ENCODE data around the gene KHK. TPM values are rescaled to one million over a fixed set of nuclear protein-coding genes. Genes with fewer than 3 reads are reported as not detected.
"Not testable (repeated sequence)": the region's sequence is repeated elsewhere in the genome, so short reads cannot be mapped to it uniquely, and the experiment has no call there.

KHK gene
- total RNA-seq, 1 experiment from 2014 or later: 5.7 TPM

DNA sequence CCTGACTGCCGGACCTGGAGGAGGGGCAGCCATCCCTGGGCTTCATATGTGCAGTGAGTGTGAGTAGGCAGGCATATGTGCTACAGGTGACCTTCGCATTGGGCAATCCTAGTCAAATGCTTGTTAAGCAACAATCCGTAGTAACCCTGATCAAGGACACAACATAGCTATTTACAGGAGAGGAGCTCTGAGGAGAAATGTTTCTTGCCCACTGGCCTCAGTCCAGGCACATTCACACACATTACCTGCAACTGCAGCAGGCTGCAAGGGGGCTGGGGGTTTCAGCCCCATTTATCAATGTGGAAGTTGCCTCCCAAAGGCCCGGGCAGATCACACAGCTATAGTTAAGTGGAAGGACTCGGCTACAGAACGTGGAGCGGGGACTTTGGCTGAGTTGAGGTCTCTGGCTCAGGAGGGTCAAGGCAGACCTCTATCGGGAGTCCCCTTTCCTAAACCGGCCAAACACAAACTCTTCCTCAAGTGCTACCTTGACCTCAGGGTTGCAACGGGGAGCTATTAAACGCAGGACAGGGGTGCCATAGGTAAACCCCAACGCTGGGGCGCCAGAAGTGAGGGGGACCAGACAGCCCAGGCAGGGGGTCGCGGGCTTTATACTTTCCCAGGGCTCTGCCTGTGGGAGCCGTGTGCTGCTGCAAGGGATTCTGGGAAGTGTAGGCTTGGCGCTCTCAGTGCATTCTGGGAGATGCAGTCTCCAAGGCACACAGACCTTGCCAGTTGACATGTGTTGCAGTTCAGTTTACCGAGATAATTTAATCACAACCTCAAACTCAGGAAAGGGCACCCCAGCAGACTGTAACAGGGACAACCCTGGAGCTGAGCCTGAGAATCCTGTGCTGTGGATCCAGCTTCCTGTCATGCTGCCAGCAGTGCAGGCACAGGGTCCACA, 9.4 kb downstream of the KHK start:
- DNase-seq (ENCODE audit: low read depth): peak; percentile 52

DNA sequence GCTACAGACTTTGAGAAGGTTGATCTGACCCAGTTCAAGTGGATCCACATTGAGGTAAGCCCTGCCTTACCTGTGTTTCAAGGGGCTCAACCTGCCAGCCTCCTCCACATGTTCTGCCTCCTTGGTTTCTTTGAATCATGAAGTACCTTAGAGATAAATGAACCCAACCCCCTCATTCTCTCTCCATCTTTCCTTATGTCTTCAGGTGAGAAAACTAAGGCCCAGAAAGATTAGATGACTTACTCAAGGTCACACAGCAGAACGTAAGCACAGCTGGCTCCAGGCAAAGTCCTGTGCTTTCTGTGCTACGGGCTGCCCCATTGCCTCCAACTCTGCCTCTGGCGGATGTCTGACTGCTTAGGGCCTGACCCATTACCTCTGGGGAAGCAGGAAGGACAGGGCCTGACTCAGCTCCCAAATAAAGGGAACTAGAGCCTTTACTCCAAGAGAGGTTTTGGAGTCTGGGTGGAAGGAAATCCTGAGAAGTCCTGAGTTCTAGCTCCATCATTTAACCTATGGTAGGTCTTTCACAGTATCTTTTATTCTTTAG, 10.3 kb downstream of the KHK start:
- DNase-seq (ENCODE audit: low read depth): no peak

DNA sequence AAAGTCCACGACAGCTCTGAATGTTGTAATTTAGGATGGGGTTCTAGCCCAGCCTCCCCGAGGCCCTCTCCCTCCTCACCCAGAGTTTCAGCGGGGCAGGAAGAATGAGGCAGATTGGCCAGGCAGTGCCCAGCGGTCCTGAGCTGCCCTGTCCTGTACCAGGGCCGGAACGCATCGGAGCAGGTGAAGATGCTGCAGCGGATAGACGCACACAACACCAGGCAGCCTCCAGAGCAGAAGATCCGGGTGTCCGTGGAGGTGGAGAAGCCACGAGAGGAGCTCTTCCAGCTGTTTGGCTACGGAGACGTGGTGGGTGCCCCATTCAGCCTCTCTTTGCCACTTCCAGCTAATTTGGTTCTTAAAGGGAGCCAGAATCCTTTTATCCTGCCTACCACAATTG, 10.8 kb downstream of the KHK start:
- no peak for DNase-seq (ENCODE audit: low read depth)

DNA sequence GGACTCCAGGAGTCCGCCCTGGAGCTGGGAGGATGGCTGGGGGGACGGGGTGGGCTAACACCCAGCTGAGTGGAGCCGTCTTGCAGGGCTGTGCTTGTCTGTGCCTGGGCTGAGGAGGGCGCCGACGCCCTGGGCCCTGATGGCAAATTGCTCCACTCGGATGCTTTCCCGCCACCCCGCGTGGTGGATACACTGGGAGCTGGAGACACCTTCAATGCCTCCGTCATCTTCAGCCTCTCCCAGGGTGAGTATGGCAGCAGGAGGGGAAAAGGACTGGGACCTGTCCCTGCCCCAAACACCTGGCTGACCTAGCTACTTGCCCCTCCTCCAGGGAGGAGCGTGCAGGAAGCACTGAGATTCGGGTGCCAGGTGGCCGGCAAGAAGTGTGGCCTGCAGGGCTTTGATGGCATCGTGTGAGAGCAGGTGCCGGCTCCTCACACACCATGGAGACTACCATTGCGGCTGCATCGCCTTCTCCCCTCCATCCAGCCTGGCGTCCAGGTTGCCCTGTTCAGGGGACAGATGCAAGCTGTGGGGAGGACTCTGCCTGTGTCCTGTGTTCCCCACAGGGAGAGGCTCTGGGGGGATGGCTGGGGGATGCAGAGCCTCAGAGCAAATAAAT, 12.9 kb downstream of the KHK start:
- no peak for DNase-seq (ENCODE audit: low read depth)

DNA sequence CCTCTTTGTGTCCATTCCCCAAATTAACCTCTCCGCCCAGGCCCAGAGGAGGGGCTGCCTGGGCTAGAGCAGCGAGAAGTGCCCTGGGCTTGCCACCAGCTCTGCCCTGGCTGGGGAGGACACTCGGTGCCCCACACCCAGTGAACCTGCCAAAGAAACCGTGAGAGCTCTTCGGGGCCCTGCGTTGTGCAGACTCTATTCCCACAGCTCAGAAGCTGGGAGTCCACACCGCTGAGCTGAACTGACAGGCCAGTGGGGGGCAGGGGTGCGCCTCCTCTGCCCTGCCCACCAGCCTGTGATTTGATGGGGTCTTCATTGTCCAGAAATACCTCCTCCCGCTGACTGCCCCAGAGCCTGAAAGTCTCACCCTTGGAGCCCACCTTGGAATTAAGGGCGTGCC, 13.5 kb downstream of the KHK start:
- no peak for DNase-seq (ENCODE audit: low read depth)

DNA sequence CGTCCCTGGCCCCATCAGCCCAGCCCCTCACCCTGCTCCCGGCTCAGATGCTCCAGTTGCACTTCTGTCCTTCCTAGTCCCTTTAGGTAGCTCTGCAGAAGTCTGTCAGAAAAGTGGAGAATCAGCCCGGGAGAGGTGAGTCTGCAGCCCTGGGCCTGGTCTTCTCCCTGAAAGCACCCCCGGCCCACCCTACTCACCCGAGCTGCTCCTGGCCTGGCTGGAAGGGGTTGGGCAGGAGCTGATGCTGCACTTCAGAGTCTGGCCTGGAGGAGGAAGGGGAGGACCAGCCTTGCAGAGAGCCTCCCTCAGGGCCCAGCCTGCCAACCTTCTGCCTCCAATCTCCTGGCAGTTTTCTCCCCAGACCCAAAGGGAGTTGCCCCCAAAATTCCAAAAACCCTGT, 15.8 kb downstream of the KHK start:
- DNase-seq (ENCODE audit: low read depth): no peak

DNA sequence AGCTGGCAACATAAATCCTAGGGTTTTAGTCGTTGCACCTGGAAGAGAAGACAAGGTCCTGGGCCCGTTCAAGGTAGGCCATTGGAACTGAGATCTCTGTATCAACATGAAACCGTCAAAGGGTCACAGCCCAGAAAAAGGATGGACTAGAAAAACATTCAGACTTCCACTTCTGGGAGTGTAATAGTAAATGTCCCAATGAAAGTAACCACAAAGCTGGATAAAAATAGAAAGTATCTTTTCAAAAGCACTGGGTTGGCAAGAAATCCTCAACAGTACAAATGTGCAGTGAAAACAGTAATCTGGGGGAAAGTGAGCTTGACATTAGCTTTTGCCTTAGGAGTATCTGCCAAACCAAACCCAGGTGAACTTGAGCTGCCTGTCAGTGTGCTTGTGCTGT, 19.4 kb downstream of the KHK start:
- DNase-seq (ENCODE audit: low read depth): no peak

DNA sequence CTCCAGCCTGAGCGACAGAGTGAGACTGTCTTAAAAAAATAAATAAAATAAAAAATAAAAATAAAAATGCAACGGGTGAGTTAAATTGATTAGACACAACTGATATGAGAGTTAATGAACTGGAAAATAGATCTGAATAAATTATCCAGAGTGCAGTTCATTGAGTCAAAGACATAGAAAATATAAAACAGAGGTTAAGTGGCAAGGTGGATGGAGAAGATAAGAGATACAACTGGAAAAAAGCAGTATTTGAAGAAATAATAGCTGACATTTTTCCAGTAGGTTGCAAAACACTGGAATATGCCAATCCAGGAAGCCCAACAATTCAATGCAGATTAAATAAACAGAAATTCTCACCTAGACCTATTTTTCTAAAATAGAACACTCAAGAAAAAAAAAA, 21.6 kb downstream of the KHK start:
- no peak for DNase-seq (ENCODE audit: low read depth)

DNA sequence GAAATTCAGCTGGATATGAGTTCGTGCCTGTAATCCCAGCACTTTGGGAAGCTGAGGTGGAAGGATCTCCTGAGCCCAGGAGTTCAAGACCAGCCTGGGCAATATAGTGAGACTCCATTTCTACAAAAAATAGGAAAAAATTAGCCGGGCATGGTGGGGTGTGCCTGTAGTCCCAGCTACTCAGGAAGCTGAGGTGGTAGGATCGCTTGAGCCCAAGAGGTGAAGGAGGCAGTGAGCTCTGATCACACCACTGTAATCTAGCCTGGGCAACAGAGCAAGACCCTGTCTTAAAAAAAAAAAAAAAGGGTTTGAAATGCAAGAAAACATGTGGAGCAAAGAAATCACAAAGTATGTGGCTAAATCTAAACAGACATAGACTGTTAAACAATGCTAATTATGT, 22.5 kb downstream of the KHK start:
- DNase-seq (ENCODE audit: low read depth): no peak

DNA sequence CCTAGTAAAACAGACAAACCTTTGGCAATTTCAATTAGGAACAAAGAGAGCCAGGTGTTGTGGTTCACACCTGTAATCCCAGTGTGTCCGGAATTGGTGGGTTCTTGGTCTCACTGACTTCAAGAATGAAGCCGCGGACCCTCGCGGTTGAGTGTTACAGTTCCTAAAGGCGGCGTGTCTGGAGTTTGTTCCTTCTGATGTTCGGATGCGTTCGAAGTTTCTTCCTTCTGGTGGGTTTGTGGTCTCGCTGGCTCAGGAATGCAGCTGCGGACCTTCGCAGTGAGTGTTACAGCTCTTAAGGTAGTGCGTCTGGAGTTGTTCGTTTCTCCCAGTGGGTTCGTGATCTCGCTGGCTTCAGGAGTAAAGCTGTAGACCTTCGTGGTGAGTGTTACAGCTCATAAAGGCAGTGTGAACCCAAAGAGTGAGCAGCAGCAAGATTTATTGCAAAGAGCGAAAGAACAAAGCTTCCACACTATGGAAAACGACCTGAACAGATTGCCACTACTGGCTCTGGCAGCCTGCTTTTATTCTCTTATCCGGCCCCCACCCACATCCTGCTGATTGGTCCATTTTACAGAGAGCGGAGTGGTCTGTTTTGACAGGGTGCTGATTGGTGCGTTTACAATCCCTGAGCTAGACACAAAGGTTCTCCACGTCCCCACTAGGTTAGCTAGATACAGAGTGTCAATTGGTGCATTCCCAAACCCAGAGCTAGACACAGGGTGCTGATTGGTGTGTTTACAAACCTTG, 24.2 kb downstream of the KHK start:
- DNase-seq (ENCODE audit: low read depth): not testable (repeated sequence)

DNA sequence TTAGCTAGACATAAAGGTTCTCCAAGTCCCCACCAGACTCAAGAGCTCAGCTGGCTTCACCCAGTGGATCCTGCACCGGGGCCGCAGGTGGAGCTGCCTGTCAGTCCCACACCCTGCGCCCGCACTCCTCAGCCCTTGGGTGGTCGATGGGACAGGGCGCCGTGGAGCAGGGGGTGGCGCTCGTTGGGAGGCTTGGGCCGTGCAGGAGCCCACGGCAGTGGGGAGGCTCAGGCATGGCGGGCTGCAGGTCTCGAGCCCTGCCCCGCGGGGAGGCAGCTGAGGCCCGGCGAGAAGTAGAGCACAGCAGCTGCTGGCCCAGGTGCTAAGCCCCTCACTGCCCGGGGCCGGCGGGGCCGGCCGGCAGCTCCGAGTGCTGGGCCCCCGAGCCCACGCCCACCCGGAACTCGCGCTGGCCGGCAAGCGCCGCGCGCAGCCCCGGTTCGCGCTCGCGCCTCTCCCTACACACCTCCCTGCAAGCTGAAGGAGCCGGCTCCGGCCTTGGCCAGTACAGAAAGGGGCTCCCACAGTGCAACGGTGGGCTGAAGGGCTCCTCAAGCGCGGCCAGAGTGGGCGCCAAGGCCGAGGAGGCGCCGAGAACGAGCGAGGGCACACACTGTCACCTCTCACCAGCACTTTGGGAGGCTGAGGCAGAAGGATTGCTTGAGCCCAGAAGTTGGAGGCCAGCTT, 25.0 kb downstream of the KHK start:
- DNase-seq (ENCODE audit: low read depth): not testable (repeated sequence)

DNA sequence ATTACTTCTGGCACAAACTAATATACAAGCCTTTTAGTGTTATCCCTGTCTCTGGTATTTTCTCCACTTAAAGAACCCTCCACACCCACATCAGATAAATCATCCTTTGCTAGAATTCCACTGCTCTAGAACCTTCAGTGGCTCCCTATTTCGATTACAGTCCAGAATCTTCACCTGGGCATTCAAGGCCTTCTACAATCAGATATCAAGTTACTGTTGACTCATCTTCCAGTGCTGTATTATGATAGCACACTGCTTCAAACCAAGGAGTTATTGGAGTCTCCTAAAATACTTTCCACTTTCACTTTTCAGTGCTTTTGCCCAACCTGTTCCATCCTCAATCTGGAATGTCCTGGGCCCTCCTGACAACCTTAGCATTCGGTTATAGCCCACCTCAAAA, 28.9 kb downstream of the KHK start:
- DNase-seq (ENCODE audit: low read depth): no peak

DNA sequence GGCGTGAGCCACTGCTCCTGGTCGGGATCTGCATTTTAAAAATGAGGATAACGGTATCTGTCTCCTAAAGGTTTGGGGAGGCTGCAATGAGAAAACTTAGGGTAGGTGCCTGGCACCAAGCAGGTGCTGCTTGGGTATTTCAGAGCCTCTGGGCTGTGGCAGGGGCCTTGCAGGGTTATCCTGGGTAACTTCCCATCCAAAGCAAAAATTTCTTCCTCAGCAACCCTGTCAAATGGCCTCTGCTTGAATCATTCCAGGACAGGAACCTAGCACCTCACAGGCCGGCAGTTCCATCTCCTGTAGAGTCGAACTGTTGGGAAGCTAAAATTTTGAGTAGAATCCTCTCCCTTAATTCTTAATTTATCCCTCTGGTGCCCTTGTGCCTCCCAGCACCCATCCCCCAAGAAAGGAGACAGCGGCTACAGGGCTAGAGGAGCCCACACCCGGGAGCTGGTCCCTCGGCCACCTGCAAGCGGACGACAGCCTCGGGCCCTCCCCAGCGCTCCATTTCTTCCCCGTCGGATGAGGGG, 31.5 kb downstream of the KHK start:
- no peak for DNase-seq (ENCODE audit: low read depth)

DNA sequence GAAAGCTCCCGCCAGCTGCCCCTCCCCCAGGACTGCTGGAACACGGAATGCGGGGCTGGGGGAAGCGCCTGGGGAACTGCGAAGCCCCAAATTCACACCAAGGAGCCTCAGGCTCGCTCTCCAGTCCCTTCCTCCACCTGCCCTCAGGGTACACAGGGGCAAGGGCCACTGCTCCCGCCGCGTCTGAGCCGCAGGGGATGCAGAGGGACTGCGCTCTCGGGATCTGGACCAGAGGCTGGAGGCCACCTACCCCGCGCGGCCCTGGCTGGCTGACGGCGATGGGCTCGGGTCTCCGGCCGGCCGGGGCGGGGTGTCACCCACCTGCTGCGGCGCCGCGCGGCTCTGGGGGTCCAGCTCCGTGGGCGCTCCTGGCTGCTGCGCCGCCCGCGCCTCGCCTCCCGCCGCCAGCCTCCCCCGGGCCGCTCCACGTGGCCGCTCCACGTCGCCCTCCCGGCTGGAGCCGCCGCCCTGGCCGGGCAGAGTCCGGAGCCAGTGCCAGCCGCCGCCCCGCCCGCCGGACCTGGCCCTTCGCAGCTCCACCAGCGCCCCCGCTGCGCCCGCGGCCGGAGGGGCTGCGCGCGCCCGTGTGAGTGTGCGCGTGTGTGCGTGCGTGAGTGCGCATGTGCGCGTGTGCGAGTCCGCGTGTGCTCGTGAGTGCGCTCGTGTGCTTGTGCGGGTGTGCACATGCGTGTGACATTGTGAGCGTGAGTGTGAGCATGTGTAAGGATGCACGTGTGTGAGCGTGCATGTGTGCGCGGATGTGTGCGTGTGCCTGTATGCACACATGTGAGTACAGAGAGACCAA, 32.2 kb downstream of the KHK start, which contains the start of gene CGREF1:
CGREF1 (minus strand) TSS at position 604 of the 805 bp plus-strand sequence. CDS start 14,762 bp downstream, outside the sequence.
- no peak for DNase-seq (ENCODE audit: low read depth)

DNA sequence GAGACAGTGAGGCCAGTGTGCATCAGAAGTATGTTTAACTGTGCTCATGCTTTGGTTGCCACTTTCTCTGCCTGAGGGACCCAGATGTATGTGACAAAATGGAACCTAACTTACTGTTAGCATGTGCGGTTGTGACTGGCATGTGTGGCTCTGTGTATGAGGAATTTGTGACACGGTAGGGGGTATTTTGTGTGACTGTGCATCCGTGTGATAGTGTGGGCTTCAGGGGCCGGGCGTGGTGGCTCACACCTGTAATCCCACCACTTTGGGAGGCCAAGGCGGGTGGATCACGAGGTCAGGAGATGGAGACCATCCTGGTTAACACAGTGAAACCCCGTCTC, 32.7 kb downstream of the KHK start:
- not testable (repeated sequence) for DNase-seq (ENCODE audit: low read depth)

DNA sequence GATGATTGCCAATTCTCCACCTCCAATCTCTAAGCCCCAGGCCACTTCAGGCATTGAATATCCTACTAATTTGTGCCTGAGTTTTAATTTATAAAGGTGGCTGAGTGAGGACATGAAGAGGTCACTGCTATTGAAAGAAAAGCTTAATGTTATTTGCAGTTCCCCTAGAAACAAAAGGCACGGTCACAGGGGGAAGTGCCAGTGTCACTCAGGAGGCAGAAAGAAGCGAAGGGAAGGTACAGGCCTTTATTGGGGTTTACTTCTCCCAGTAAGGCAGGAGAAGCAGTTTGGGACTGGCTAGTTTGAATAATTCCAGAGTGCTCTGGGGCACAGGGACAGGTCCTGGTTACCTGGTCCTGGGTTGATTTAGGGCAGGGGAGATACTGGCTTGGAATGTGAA, 35.3 kb downstream of the KHK start:
- DNase-seq (ENCODE audit: low read depth): no peak

DNA sequence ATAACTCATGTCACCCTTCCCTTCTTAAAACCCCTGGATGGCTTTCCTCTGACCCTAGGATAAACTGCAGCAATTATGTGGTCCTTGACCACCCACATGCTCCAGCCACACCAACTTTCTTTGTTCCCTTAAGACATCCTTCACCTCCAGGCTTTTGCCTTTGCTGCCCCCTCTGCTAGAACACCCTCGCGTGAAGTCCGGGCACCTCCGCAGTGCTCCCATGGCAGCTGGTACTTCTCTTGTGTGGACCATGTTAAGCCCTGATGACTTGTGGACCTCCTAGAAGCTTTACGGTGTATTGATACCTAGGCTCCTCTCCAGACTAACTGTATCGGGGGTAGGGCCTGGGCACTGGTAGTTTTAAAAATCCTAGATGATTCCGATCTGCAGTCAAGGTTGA, 36.2 kb downstream of the KHK start:
- no peak for DNase-seq (ENCODE audit: low read depth)

DNA sequence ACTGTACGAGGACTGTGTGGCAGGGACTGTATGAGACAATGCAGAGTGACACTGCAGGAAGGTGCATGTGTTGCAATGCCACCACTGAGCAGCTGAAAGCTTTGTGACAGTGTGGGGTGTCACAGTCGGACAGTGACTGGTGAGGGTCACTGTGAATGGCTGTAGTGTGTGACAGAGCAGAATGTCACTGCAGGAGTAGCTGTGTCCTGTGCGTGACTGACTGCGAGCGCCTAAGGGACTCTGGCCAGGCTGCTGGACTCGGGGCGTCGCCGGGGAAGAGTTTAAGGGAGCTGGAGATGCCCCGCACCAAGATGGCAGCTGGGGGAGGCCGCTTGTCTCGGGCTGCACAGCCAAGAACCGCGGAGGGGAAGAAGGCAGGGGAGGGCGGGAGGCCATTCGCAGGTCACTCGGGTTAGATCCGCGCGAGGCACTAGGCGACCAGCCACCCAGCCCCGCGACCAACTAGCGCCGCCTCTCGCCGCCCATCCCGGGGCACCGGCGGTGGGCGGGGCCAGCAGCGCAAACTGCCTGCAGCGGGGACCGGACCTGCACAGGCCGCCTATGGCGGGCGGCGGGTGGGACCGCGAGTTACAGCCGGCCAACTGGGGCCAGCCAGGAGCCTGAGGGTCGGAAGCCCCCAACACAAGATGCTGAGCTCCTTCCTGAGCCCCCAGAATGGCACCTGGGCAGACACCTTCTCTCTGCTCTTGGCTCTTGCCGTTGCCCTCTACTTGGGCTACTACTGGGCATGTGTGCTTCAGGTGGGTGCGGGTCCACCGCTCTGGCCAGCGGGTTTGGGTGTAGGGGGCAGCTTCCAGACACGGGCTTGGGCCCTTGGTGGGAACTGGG, 37.0 kb downstream of the KHK start, which contains the start of gene ABHD1:
ABHD1 (plus strand) TSS at position 514 of the 849 bp plus-strand sequence; CDS start at position 648, 134 bp downstream.
- DNase-seq (ENCODE audit: low read depth): no peak

DNA sequence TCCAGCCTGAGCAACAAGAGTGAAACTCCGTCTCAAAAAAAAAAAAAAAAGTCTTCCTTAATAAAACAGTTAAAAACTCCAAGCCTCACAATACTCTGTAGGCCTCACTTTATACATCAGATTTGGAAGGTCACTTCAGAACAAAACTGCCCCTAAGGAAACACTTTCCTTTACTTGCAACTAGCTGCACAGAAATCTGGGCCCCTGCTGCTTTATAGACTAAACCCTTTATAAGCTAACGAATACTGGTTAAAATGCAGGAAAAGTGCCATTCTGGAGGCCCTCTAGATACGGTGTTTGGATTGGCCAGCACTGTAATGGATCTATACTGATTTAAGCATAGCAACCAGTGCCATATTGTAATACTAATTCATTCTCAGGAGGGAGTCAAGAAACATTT, 38.5 kb downstream of the KHK start:
- no peak for DNase-seq (ENCODE audit: low read depth)

Measured in HT1080 (cell line).